ENCODE measurements around the gene MYO9A.

DNA sequence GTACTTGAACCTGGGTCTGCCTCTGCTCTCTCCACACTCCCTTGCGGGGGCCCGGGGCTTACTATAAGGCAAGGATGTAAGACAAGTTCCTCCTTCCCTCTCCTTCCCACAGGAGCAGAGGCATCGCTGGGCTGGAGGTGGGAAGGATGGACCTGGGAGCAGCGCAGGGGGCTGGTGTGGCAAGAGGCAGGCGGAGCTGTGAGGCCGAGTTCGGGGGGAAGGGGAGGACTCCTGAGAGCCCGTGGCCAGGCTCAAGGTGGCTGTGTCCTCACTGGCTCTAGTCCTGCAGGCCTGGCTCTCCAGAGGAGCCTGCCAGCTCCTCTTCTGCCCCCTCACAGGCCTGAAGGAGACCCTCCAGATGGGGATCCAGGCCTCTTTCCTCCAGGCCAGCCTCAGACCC lies 308.6 kb downstream of the MYO9A start:
- TF ChIP-seq CTCF (IDR thresholded peaks at IDR 0.05) (no peak), EZH2 (IDR thresholded peaks at IDR 0.05) (no peak)

All from neural progenitor cell (in vitro differentiated cells).